PC-9 (cell line): ENCODE results near the gene FUT6. TPM values are rescaled to one million over a fixed set of nuclear protein-coding genes. Genes with fewer than 3 reads are reported as not detected.

ENCODE experiments used
- BruUV-seq: library from RNA; stranded (reverse); fragments of 400-500 nt; replicated peaks from 2 replicates; lab custom pipeline; 2021; lab: Mats Ljungman, UMichigan
- CTCF ChIA-PET: fragments of 300-600 bp; sonication (Branson Sonifier 250); formaldehyde crosslinking; loops from one replicate; lab custom pipeline; 2022; ENCODE audit warnings: antibody characterized with exemption; lab: Charles Lee
- POLR2A ChIA-PET: fragments of 300-600 bp; sonication (Branson Sonifier 250); formaldehyde crosslinking; loops from one replicate; lab custom pipeline; 2022; ENCODE audit warnings: antibody characterized with exemption; ENCODE audit not compliant: unreplicated experiment; lab: Charles Lee
- DNase-seq, 2 experiments: peaks; one replicate each; pipeline versions ENCODE4 v3.0.0 to v3.0.0-alpha.2; 2015 to 2022; ENCODE audit warnings: mixed read lengths in 1 of 2
- H2AFZ ChIP-seq: fragments of 200-600 bp; sonication (generic); 2 replicates; pipeline ENCODE4 v1.8.1; 2017; ENCODE audit warnings: antibody characterized with exemption
- H3F3A ChIP-seq: fragments of 200-600 bp; sonication (generic); 2 replicates; pipeline ENCODE4 v1.8.1; 2017; ENCODE audit warnings: antibody characterized with exemption, mild to moderate bottlenecking, low read depth; ENCODE audit not compliant: insufficient read depth
- H3K27ac ChIP-seq: fragments of 200-600 bp; sonication (generic); 2 replicates; pipeline ENCODE4 v1.6.1; 2016; ENCODE audit warnings: mixed run types
- H3K27me3 ChIP-seq: fragments of 200-600 bp; sonication (generic); 2 replicates; pipeline ENCODE4 v1.6.1; 2016; ENCODE audit warnings: low read depth, mixed run types; ENCODE audit not compliant: insufficient read depth
- H3K36me3 ChIP-seq: fragments of 200-600 bp; sonication (generic); 2 replicates; pipeline ENCODE4 v1.6.1; 2016; ENCODE audit warnings: low read depth, mixed run types
- H3K4me1 ChIP-seq: fragments of 200-600 bp; sonication (generic); replicated peaks from 2 replicates; pipeline ENCODE4 v1.6.1; 2016; ENCODE audit warnings: mixed run types; ENCODE audit not compliant: insufficient read depth
- H3K4me2 ChIP-seq: fragments of 200-600 bp; sonication (generic); 2 replicates; pipeline ENCODE4 v1.6.1; 2017; ENCODE audit warnings: mixed run types
- H3K4me3 ChIP-seq: fragments of 200-600 bp; sonication (generic); 2 replicates; pipeline ENCODE4 v1.6.1; 2016; ENCODE audit warnings: mixed run types
- H3K79me2 ChIP-seq: fragments of 200-600 bp; sonication (generic); 2 replicates; pipeline ENCODE4 v1.6.1; 2017; ENCODE audit warnings: low read depth, mixed run types
- H3K9me2 ChIP-seq: fragments of 200-600 bp; sonication (generic); 2 replicates; pipeline ENCODE4 v1.8.1; 2017; ENCODE audit warnings: mild to moderate bottlenecking; ENCODE audit not compliant: insufficient read depth
- H3K9me3 ChIP-seq: fragments of 200-600 bp; sonication (generic); 2 replicates; pipeline ENCODE4 v1.8.1; 2016; ENCODE audit warnings: low read depth; ENCODE audit not compliant: insufficient read depth
- H4K20me1 ChIP-seq: fragments of 200-600 bp; sonication (generic); 2 replicates; pipeline ENCODE4 v1.8.1; 2017; ENCODE audit not compliant: insufficient read depth
- EZH2 ChIP-seq: fragments of 200-600 bp; sonication (generic); IDR thresholded peaks from 2 replicates; pipeline ENCODE4 v1.8.0; 2017; ENCODE audit warnings: antibody characterized with exemption, low read depth
- intact Hi-C: fragments of 100-400 bp; cut with micrococcal nuclease; formaldehyde crosslinking; loops from one replicate; pipeline ENCODE4 v1.10.0; 2022; ENCODE audit not compliant: unreplicated experiment
- total RNA-seq: library from RNA; stranded (reverse); gene quantifications from 2 replicates; pipeline ENCODE4 v1.2.3, GENCODE V29; 2021
- TF ChIP-seq, protein P1 (sequence below): fragments of 200-600 bp; sonication (generic); conservative IDR thresholded peaks from 2 replicates; pipeline ENCODE4 v1.6.1; 2017; ENCODE audit warnings: mixed run types, antibody characterized with exemption, mild to moderate bottlenecking, moderate library complexity

FUT6 gene
- total RNA-seq, 1 experiment from 2014 or later = 0.55 TPM

DNA sequence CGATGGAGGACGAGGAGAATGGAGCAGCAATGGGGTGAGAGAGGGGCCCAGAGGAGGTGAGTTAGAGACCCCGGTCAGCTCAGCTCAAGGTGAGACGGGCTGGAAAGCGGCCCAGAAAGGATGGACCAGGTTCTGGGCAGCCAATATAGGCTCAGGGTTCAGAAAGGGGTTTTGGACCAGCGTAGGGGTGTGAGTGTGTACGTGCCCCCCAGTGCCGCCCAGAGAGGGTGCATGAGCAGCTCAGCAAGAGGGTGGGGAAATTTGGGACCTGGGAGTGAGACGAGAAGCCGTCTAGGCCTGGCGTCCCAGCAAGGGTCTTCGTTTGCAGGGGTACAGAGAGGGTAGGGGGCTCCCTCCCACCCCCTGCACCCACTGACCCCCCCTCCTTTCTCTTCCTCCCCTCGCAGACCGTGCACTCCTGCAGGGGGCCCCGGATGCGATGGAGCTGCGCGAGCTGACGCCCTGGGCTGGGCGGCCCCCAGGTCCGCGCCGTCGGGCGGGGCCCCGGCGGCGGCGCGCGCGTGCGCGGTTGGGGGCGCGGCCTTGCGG is 12.1 kb downstream of the FUT6 start:
- intact Hi-C loops = no loop called here
- BruUV-seq = no TSS peak
- H3K9me3 ChIP-seq = no peaks in the 10 kb centered on the region
- H3K79me2 ChIP-seq = no peaks in the 10 kb centered on the region
- H4K20me1 ChIP-seq = no peaks in the 10 kb centered on the region
- DNase-seq = no peak
- no peak overlapping the region; the same call in 1 of the 2 replicates for H3K27ac ChIP-seq
- TF ChIP-seq, protein P1, sequence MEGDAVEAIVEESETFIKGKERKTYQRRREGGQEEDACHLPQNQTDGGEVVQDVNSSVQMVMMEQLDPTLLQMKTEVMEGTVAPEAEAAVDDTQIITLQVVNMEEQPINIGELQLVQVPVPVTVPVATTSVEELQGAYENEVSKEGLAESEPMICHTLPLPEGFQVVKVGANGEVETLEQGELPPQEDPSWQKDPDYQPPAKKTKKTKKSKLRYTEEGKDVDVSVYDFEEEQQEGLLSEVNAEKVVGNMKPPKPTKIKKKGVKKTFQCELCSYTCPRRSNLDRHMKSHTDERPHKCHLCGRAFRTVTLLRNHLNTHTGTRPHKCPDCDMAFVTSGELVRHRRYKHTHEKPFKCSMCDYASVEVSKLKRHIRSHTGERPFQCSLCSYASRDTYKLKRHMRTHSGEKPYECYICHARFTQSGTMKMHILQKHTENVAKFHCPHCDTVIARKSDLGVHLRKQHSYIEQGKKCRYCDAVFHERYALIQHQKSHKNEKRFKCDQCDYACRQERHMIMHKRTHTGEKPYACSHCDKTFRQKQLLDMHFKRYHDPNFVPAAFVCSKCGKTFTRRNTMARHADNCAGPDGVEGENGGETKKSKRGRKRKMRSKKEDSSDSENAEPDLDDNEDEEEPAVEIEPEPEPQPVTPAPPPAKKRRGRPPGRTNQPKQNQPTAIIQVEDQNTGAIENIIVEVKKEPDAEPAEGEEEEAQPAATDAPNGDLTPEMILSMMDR = no peak
- no peak for TF ChIP-seq EZH2
- ChIA-PET POLR2A (interaction anchor here (0.5 to 0.8 kb wide), 7 partner anchors 77 to 1602 kb away, joined by 3 to 18 read pairs (median 5); partner anchors contain the start of gene CAPS), CTCF (interaction anchor here (1.1 kb wide), 1 partner anchor 24 kb away, joined by 4 read pairs; no protein-coding TSS in a partner anchor)
- H3K9me2 ChIP-seq = no peaks in the 10 kb centered on the region
- no peak overlapping the region for H2AFZ ChIP-seq
- H3F3A ChIP-seq = peaks cover 17% of the 10 kb centered on the region; the same call in 1 of the 2 replicates
- peak overlapping the region; percentile 46 for H3K4me2 ChIP-seq
- H3K36me3 ChIP-seq = no peaks in the 10 kb centered on the region
- peak overlapping the region; percentile 85; the same call in 1 of the 2 replicates for H3K4me3 ChIP-seq
- H3K27me3 ChIP-seq = no peaks in the 10 kb centered on the region
- H3K4me1 ChIP-seq = 0 out of 2 replicates have a peak, but pooled peaks cover 9% of the 10 kb centered on the region

DNA sequence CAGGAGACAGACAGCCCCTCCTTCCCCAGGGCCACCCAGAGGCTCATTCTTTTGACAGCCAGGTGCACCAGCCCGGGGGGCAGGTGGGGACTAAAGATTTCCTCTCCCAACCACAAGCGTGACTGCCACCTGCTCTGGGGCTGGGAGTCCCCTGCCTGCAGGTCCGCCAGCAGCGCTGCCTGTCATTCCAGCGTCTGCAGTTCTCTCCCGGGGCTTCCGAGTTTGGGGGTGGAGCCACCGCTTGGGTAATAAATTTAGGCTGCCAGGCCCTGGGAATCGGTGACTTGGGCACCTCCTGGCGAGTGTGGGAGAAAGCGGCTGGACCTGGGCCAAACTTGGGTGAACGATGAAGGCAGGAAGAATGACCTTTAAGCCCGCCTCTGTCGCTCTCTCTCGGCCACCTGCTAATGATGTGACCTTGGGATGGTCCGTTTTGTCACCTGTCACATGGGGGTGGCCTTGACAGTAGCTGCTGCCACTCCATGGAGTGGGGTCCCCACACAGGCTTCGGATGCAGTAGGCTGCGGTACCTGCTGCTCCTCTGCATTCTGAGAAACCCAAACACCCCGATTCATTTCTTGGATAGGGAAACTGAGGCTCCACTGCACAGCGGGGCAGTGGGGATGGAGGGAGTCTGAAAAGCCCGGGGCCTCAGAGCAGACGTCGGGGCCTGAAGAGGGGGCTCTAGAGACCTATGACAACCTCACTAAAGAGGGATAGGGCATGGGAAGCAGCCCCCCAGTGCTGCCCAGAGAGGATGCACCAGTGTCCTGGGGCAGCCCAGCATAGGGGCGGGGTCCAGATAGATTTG is 12.8 kb downstream of the FUT6 start:
- no peak for TF ChIP-seq EZH2
- TF ChIP-seq, protein P1 = no peak; the same call in 1 of the 2 replicates
- Histone ChIP-seq H3K4me2 (peak overlapping the region; percentile 46), H3K9me2 (no peaks in the 10 kb centered on the region), H3K4me3 (peak overlapping the region; percentile 85; the same call in 1 of the 2 replicates), H2AFZ (no peak overlapping the region), H3K4me1 (0 out of 2 replicates have a peak, but pooled peaks cover 9% of the 10 kb centered on the region), H3K27ac (no peak overlapping the region), H3F3A (peaks cover 17% of the 10 kb centered on the region; the same call in 1 of the 2 replicates), H3K9me3 (no peaks in the 10 kb centered on the region), H3K36me3 (no peaks in the 10 kb centered on the region), H3K79me2 (no peaks in the 10 kb centered on the region), H4K20me1 (no peaks in the 10 kb centered on the region), H3K27me3 (no peaks in the 10 kb centered on the region)
- intact Hi-C loops = no loop called here
- peak; percentile 56 to 84 for DNase-seq
- ChIA-PET POLR2A (interaction anchor here (0.6 to 0.7 kb wide), 2 partner anchors 18 to 1673 kb away, joined by 3 to 4 read pairs; partner anchors contain the start of gene CREB3L3), CTCF (no interaction called here)
- TSS peak; percentile 59 for BruUV-seq

DNA sequence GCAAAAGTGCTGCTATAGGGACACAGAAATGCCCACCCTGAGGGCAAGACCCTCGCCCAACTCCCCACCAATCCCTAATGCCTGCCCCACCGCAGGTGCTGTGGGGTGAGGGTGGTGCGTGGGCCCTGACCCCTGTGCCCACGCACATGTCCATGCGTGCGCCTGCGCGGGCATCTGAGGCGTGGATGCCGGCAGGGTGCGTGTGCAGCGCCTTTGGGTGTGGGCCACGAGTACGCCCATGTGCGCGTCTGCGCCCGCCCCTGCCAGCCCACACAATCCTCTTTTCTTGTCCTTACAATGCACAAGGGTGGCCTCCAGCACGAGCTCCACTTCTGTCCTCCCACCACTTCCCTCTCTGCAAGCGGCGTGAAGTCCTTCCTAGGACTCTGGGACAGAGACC is 14.3 kb downstream of the FUT6 start:
- Histone ChIP-seq H2AFZ (no peak overlapping the region), H3K4me1 (0 out of 2 replicates have a peak, but pooled peaks cover 9% of the 10 kb centered on the region), H3K79me2 (no peaks in the 10 kb centered on the region), H3K36me3 (no peaks in the 10 kb centered on the region), H4K20me1 (no peaks in the 10 kb centered on the region), H3F3A (peaks cover 12% of the 10 kb centered on the region; the same call in 1 of the 2 replicates), H3K27ac (no peak overlapping the region), H3K9me3 (no peaks in the 10 kb centered on the region), H3K27me3 (no peaks in the 10 kb centered on the region), H3K4me2 (no peak overlapping the region), H3K9me2 (no peaks in the 10 kb centered on the region), H3K4me3 (no peak overlapping the region)
- ChIA-PET CTCF (no interaction called here), POLR2A (no interaction called here)
- no TSS peak for BruUV-seq
- intact Hi-C loops = no loop called here
- no peak for TF ChIP-seq EZH2
- TF ChIP-seq, protein P1 = no peak
- DNase-seq = no peak
